Ecto neural progenitor cell (in vitro differentiated cells): ENCODE results near the gene INKA2.
A peak's percentile ranks its signal among the peaks of the same experiment; 100 is the strongest.

Experiments used
- DNase-seq: peaks from one replicate; pipeline ENCODE4 v3.0.0-alpha.2; 2018; ENCODE audit warnings: low spot score

INKA2 gene

GRCh38 chr1:111739194-111739924 is at the start of gene INKA2:
Gene INKA2, minus strand, starts transcription at chr1:111739395. Its CDS starts 153 bp downstream, at chr1:111739242.
- peak; percentile 94 for DNase-seq

DNA sequence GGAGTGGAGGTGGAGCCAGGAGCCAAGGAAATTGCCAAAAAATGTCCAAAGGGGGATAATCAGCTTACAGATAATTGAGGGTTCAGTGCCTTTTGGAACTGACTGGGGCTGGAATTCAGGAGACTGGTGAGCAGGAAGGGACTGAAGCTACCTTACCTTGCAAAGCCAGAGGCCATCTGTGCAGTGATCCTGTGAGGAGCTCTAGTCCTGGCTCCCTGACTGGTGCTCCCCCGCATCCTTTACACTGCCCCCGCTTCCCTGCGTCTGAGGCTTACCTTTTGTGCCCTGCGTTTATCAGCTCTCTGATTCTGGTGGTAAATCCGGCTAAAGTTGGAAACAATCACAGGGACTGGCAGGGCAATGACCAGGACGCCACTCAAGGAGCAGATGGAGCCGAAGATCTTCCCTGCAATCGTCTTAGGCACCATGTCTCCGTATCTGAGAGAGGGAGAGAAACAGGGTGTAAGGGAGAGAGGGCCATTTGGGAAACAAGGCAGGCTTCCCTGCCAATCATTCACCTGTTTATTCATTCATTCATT is 47.5 kb upstream of the INKA2 start:
- no peak for DNase-seq

GRCh38 chr1:111784273-111784901 is 45.2 kb upstream of the INKA2 start:
- no peak for DNase-seq

GRCh38 chr1:111779546-111779945 is 40.4 kb upstream of the INKA2 start:
- DNase-seq = no peak

GRCh38 chr1:111778541-111779051 is 39.4 kb upstream of the INKA2 start:
- DNase-seq = no peak

DNA sequence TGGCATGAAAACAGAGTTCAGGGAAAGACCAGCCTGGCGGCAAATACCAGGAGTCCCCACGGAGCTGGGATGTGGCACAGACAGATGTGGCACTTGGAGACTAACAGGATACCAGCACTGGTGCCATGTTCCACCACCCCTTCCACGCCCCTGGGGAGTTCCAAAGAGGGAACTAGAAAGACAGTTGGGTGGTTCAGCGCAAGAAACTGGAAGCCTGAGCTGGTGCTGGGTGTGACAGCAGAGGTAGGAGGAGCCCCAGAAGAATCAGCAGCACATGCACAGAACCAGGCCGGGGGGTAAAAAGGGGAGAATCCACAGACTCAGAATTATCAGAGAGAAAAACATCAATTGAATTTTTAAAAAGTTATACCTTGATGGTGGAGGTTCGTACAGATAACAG is 38.9 kb upstream of the INKA2 start:
- DNase-seq = no peak

DNA sequence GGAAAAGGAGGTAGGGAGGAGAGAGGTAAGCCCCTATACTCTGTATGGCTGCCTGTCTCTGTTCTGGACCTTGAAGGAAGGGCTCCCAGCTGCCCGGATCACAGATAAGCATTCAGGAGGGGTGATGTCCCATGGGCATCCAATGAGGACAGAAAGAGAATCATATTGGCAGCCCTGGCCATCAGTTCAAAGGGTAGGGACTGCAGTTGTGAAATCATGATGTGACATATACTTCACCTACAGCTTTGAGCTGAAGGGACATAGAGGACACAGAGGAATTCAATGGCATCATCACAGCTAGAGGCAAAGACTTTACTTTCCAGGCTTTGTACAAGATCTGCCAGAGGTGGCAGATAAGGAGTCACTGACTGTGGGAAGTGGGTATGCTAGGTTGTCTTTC is 38.1 kb upstream of the INKA2 start:
- no peak for DNase-seq

DNA sequence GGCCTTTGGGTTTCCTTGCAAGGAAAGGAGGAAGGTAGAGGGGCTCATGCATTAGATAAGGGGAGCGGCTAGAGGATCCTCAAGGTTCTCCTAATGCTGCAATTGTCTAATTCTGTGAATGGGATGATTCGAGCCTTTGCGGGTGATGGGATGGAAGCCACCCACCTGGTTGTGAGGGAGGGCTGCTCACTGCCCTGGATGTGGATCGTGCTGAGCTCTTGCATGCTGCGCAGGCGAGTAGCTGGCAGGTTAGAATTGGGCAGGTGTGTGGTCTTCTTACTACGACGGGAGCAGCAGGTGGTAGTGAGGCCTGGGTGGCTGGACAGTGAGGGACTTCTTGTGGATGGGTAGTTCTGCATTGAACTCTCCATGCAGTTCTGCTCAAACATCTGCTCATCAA is 37.7 kb upstream of the INKA2 start:
- DNase-seq = no peak

- DNase-seq = no peak
Measured at GRCh38 chr1:111776391-111776790, 37.2 kb upstream of the INKA2 start.

DNA sequence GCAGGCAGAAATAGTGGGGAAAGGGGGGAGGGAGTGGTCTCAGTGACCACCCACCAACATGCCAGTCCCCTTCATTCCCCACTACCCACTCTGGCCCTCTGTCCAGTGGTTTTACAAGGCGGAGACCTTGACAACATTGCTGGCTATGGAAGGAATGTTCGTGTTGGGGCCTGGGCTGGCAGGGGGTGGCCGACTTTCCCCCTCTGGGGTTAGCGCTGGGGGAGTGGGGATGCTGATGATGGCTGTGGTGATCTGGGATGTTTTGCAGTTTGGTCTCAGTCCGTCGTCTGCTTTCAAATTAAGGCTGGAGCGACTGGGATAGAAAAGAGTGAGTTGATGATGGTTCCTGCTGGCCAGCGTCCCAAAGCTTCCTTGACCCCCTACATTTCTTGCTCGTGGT is 36.8 kb upstream of the INKA2 start:
- DNase-seq = no peak

GRCh38 chr1:111770916-111771315 is 31.7 kb upstream of the INKA2 start:
- no peak for DNase-seq

DNA sequence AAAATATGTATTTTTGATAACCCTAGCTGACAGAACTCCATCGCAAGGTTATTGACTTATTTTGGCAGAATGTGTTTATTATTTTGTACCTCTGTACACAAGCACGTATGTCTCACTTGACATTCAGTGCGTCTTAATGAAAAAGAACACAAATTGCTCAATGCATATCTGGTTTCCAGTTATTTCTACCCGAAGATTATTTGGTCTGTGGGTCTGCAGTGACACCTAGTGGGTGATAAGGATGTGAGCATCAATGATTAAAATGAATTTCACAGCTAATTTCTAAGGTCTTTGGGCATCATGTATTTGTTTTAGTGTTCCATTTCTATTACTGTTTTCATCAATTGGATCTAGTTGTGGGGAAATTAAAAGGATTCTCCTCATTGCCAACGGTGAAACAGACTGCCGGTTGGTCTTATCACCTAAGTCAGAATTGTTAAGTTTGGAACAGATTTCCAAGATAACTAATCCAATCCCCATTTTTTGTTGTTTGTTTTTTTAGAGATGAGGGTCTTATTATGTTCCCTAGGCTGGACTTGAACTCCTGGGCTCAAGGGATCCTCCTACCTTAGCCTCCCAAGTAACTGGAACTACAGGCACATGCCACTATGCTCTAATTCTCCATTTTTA is 30.4 kb upstream of the INKA2 start:
- DNase-seq = no peak

DNA sequence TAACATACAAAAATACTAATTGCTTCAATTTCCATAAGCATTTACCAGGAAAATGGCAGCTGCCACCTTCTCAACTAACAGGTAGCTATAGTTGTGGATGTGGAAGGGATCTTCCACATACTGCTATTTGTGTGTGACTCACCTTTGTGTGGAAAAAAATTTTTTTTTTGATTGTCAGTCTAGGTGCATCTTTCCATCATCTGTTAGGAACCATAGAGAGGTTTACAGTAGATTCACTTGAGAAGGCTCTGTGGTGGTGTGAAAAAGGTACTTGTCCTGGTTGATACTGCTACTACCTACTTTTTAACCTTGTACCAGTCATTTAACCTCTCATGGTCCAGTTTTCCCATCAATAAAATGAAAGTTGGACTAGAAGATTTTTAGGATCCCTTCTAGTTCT is 29.4 kb upstream of the INKA2 start:
- DNase-seq = no peak

GRCh38 chr1:111768023-111768422 is 28.8 kb upstream of the INKA2 start:
- DNase-seq = no peak

DNA sequence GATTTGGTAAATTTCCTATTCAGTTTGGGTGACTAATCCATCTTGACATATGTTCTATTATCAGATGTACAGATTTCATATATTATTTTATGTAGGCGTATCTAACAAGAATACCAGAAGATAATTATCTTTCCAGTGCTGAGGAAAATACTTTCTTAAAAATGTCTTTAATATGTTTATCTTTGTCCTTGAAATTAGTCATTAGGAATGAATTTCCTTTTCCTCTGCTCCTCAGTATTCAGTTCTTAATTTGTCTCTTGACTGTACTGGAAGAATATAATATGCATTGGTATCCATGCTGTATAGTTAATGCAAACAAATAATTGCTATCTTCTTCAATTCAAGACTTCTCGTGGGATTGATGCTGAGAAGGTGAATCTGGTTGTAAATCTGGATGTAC is 23.1 kb upstream of the INKA2 start:
- DNase-seq = no peak

GRCh38 chr1:111761717-111762116 is 22.5 kb upstream of the INKA2 start:
- no peak for DNase-seq

- no peak for DNase-seq
Measured at GRCh38 chr1:111758373-111758772, 19.2 kb upstream of the INKA2 start.

DNA sequence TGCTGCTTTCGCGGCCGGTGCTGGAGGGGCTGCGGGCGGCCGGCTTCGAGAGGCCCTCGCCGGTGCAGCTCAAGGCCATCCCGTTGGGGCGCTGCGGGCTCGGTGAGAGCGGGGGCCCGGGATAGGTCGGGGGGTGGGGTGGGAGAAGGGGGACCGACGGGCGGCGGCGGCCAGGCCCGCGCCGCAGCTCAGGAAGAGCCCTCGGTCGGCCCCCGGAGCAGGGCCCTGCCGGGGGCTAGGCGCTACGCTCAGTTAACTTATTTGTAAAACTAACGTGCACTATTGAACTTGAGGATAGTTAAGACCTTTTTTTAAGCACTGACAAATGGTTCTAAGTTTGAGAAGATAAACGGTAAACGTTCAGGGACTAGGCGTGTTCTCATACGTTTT is 16.9 kb upstream of the INKA2 start:
- DNase-seq = no peak

GRCh38 chr1:111755331-111756123 is 16.3 kb upstream of the INKA2 start, which contains the start of gene DDX20:
Gene DDX20, plus strand, starts transcription at chr1:111755901. Its CDS starts 24 bp downstream, at chr1:111755925.
- DNase-seq = peak; percentile 95

DNA sequence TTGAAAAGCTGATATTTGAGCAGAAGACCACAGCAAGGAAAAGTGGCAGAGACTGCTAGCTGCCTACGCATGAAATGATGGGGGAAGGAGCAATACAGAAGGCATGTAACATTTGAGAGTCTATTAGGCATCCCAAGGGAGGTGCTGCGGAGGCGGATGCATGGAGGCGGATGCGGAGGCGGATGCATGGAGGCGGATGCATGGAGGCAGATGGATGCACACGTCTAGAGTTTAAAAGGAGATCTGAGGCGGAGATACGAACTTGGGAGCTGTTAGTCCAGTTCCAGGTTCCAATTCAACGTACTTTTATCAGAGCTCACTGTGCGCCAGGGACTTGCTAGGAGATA is 15.8 kb upstream of the INKA2 start:
- no peak for DNase-seq

DNA sequence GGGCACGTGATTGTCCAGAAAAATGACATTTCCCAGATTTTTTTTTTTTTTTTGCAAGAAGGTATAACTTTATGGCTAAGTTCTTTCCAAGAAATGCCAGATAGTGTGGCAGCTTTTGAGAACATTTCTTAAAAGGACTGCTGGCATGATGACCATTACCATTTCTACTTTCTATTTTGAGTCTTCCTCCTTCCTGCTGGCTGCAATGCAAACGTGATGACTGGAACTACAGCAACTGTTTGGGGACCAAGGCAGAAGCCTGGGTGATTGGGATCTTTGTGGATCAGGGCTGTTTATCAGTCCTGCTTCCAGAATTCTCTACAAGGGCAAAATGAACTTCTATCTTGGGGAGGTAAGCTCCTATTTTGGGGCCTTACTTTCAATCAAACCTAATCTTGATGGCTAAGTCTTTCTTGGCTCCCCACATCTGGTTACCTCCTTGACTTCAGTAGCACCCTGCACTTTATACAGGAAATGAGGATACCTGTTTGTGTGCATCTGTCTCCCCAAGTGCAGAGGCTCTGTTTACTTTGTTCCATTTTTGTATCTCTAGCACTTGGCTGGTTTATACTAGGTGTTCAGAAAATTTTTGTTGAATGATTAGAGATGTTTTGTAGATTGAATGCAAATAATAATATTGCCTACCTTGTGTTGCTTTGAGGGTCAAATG is 12.8 kb upstream of the INKA2 start:
- DNase-seq = no peak

DNA sequence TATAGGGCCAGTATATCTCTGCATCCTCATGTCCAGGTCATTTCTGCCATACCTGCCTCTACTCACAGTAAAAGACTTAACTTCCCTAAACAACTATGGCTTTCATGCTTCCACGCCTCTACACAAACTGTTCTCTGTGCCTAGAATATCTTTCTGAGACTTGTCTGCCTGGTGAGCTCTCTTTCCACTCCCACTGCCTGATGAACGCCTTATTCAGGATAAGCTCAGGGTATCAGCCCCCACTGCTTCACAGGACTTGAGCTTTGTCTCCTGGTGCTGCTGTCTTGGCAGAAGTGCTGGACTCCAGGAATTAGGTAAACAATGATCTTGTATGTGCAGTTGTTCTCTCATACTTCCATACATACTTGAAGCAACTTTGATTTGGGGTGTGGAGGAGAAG is 11.7 kb upstream of the INKA2 start:
- DNase-seq = no peak
